Measurements from ENCODE around the gene PRLR. TPM values are rescaled to one million over a fixed set of nuclear protein-coding genes. Genes with fewer than 3 reads are reported as not detected.
"Not testable (repeated sequence)": the region's sequence is repeated elsewhere in the genome, so short reads cannot be mapped to it uniquely, and the experiment has no call there.

The PRLR gene
- total RNA-seq, 2 donors from 2014 or later: 1.1 to 7.1 TPM

GRCh38 chr5:35247648-35248034 lies 17.4 kb upstream of the PRLR start:
- intact Hi-C loops (cut with DNase I): no loop called here
- Histone ChIP-seq H3K36me3 (no peaks in the 10 kb centered on the region), H3K27ac (peak overlapping the region in 1 of 2 donors; percentile 26), H3K4me3 (no peak overlapping the region), H3K4me1 (replicated peaks) (no peaks in the 10 kb centered on the region), H3K9me3 (no peaks in the 10 kb centered on the region), H3K27me3 (replicated peaks; ENCODE audit: insufficient read depth) (no peaks in the 10 kb centered on the region)
- 55% methylated on average over 6 of the region's 6 CpGs for WGBS
- TF ChIP-seq CTCF (IDR thresholded peaks at IDR 0.05) (no peak), POLR2AphosphoS5 (IDR thresholded peaks at IDR 0.05) (peak; percentile 40)
- DNase-seq (ENCODE audit: low spot score): peak; percentile 13

- Histone ChIP-seq H3K36me3 (no peaks in the 10 kb centered on the region), H3K4me1 (replicated peaks) (no peaks in the 10 kb centered on the region), H3K4me3 (no peak overlapping the region), H3K9me3 (no peaks in the 10 kb centered on the region), H3K27ac (peak overlapping the region in 1 of 2 donors; percentile 26), H3K27me3 (replicated peaks; ENCODE audit: insufficient read depth) (no peaks in the 10 kb centered on the region)
- 33% methylated on average over 7 of the region's 7 CpGs for WGBS
- no peak for TF ChIP-seq POLR2A (IDR thresholded peaks at IDR 0.05)
- peak in 2 of 4 experiments; percentile 6 to 11 for TF ChIP-seq CTCF (IDR thresholded peaks at IDR 0.05)
- no peak for DNase-seq (ENCODE audit: low spot score)
- intact Hi-C loops (cut with DNase I): no loop called here
These were observed 16.8 kb upstream of the PRLR start for GRCh38 chr5:35246900-35247647.

- H3K4me3 ChIP-seq: no peak overlapping the region
- WGBS: 40% methylated on average over 2 of the region's 2 CpGs
- H3K27me3 ChIP-seq (replicated peaks; ENCODE audit: insufficient read depth): no peaks in the 10 kb centered on the region
- intact Hi-C loops (cut with DNase I): no loop called here
- no peaks in the 10 kb centered on the region for H3K36me3 ChIP-seq
- H3K9me3 ChIP-seq: no peaks in the 10 kb centered on the region
- TF ChIP-seq POLR2AphosphoS5 (IDR thresholded peaks at IDR 0.05) (no peak), CTCF (IDR thresholded peaks at IDR 0.05) (peak in 1 of 4 experiments; percentile 29), POLR2A (IDR thresholded peaks at IDR 0.05) (no peak)
- no peak for DNase-seq (ENCODE audit: low spot score)
- no peaks in the 10 kb centered on the region for H3K4me1 ChIP-seq (replicated peaks)
- no peak overlapping the region for H3K27ac ChIP-seq
These were observed 16.1 kb upstream of the PRLR start for GRCh38 chr5:35246411-35246810.

GRCh38 chr5:35245371-35245770 lies 15.1 kb upstream of the PRLR start:
- H3K27me3 ChIP-seq (replicated peaks; ENCODE audit: insufficient read depth); intact Hi-C loops (cut with DNase I); H3K9me3 ChIP-seq; H3K4me1 ChIP-seq (replicated peaks); H3K27ac ChIP-seq; DNase-seq (ENCODE audit: low spot score); H3K4me3 ChIP-seq; H3K36me3 ChIP-seq: not testable (repeated sequence)
- WGBS: 91% methylated on average over 10 of the region's 10 CpGs

- TF ChIP-seq CTCF (IDR thresholded peaks at IDR 0.05) (no peak), POLR2AphosphoS5 (IDR thresholded peaks at IDR 0.05) (no peak), POLR2A (IDR thresholded peaks at IDR 0.05) (no peak)
- H3K4me3 ChIP-seq: no peak overlapping the region
- 94% methylated on average over 1 of the region's 1 CpG for WGBS
- H3K27ac ChIP-seq: no peak overlapping the region
- no peaks in the 10 kb centered on the region for H3K36me3 ChIP-seq
- no peaks in the 10 kb centered on the region for H3K4me1 ChIP-seq (replicated peaks)
- no peak for DNase-seq (ENCODE audit: low spot score)
- intact Hi-C loops (cut with DNase I): no loop called here
- H3K27me3 ChIP-seq (replicated peaks; ENCODE audit: insufficient read depth): no peaks in the 10 kb centered on the region
- no peaks in the 10 kb centered on the region for H3K9me3 ChIP-seq
These were observed 13.9 kb upstream of the PRLR start for GRCh38 chr5:35244171-35244570.

Measured in prostate gland (tissue), 2 donors.